Liver (tissue), 3 donors: ENCODE results near the gene ENTPD7.

Experiments used
- CTCF ChIP-seq: fragments of 150-350 bp; IDR thresholded peaks from 2 replicates; pipeline ENCODE4 v1.5.1; 2017; ENCODE audit warnings: improper control_type of control experiment, low read depth, low read length; ENCODE audit not compliant: missing input control
- RAD21 ChIP-seq, 2 donors: IDR thresholded peaks; 2 replicates each; pipeline ENCODE4 v1.6.1; 2016; ENCODE audit warnings: antibody characterized with exemption in 2 of 2, mild to moderate bottlenecking in 2 of 2
- donor health status: healthy.
- donor health status: healthy.

- TF ChIP-seq RAD21 (IDR thresholded peaks at IDR 0.05): no peak
- no peak for TF ChIP-seq CTCF
These were observed 22.7 kb downstream of the ENTPD7 start for GRCh38 chr10:99682032-99682431.
